ENCODE data around the gene CD48.

Gene CD48

DNA sequence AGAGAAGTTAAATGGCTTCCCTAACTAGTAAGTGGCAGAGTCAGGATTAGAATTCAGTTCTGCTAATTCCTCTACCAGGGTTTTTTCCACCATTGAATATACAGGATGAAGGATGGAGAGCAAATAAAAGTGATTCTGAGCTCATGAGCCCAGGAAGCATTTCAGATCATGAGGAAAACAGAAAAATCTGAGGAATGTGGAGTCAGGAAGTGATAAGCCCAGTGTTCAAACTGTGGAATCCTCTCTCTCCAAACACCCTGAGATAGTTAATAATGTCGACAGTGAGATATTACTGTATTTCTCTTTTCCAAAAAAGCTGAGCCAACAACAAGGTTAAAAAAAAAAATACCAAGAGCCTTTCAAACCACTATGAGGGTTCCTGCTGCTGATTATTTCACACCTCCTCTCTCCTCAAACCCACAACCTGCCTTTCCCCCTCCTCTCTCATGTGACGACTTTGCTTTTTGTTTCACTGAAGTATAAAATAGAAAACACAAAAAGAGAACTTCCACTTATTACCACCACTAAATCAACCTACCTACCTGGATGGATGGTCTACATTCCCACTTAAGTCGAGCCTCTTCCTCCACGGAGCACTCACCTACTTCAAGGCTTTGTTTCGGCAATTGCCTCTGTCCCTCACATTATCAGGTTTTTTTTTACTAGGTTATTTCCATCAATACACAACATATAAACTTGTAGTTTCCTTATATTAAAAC is 73.6 kb downstream of the CD48 start:
- Mint-ChIP-seq H3K27me3 (no peaks in the 10 kb centered on the region), H3K4me1 (peaks cover 86% of the 10 kb centered on the region), H3K27ac (ENCODE audit: low read depth) (peak overlapping the region; percentile 87), H3K4me3 (peak overlapping the region; percentile 67), H3K9me3 (no peaks in the 10 kb centered on the region), H3K36me3 (ENCODE audit: insufficient read depth) (peaks cover 22% of the 10 kb centered on the region)
- DNase-seq (ENCODE audit: low spot score in 2 of 2) (peak in 1 of 2 donors; percentile 63), ATAC-seq (replicated peaks; ENCODE audit: extremely low read depth, poor library complexity, severe bottlenecking) (peak; percentile 90)

- peaks cover 23% of the 10 kb centered on the region for H3K36me3 Mint-ChIP-seq (ENCODE audit: insufficient read depth)
These were observed 74.6 kb downstream of the CD48 start for GRCh38 chr1:160637065-160637464.

DNA sequence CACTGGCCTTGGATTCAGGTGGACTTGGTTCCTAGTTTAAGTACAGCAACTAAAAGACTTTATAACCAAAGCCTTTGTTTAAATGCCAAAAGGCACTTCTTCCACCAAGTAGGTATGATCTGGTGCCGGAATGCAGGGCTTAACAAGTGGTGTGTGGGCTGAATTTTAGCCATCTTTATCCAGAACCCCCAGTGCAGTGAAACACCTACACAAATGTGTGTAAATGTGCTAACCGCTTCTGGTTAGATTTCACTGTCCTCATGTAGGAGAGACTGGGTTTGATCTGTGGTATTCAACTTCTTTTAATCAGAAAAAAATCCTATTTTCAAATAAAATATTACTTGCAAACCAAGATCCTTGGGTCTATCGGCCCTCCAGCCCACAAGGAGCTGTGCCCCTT is 75.1 kb downstream of the CD48 start:
- Mint-ChIP-seq H3K27ac (ENCODE audit: low read depth) (no peak overlapping the region), H3K4me3 (no peak overlapping the region)
- DNase-seq (ENCODE audit: low spot score in 2 of 2), result no peak

More at GRCh38 chr1:160637065-160637464, 74.6 kb downstream of the CD48 start:
- Mint-ChIP-seq H3K4me1 (peaks cover 87% of the 10 kb centered on the region), H3K9me3 (no peaks in the 10 kb centered on the region), H3K4me3 (peak overlapping the region; percentile 67), H3K27ac (ENCODE audit: low read depth) (peak overlapping the region; percentile 87), H3K27me3 (no peaks in the 10 kb centered on the region)
- no peak for ATAC-seq (replicated peaks; ENCODE audit: extremely low read depth, poor library complexity, severe bottlenecking)
- no peak for DNase-seq (ENCODE audit: low spot score in 2 of 2)

DNA sequence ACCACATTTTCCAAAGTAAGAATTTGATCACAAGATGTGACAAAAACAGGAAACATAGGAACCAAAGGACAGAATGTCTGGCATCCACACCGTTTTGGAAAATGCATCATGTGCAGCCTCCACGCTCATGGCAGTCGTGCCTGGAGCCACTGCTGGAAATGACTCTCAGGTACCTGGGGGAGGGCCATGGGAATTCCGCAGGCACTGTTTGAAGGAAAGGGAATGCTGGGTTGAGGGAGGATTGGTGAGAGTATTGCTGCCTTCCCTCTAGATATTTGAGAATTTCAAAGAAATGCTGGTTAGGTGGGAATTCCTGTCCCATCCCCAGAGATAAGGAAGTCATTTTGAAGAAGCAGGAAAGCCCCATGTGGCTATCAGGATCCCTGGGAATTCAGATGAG is 75.5 kb downstream of the CD48 start:
- peaks cover 24% of the 10 kb centered on the region for H3K36me3 Mint-ChIP-seq (ENCODE audit: insufficient read depth)
- H3K27ac Mint-ChIP-seq (ENCODE audit: low read depth), result no peak overlapping the region

More for the DNA sequence above, 75.1 kb downstream of the CD48 start:
- Mint-ChIP-seq H3K27me3 (no peaks in the 10 kb centered on the region), H3K4me1 (peaks cover 88% of the 10 kb centered on the region), H3K9me3 (no peaks in the 10 kb centered on the region), H3K36me3 (ENCODE audit: insufficient read depth) (peaks cover 24% of the 10 kb centered on the region)
- ATAC-seq (replicated peaks; ENCODE audit: extremely low read depth, poor library complexity, severe bottlenecking), result no peak

DNA sequence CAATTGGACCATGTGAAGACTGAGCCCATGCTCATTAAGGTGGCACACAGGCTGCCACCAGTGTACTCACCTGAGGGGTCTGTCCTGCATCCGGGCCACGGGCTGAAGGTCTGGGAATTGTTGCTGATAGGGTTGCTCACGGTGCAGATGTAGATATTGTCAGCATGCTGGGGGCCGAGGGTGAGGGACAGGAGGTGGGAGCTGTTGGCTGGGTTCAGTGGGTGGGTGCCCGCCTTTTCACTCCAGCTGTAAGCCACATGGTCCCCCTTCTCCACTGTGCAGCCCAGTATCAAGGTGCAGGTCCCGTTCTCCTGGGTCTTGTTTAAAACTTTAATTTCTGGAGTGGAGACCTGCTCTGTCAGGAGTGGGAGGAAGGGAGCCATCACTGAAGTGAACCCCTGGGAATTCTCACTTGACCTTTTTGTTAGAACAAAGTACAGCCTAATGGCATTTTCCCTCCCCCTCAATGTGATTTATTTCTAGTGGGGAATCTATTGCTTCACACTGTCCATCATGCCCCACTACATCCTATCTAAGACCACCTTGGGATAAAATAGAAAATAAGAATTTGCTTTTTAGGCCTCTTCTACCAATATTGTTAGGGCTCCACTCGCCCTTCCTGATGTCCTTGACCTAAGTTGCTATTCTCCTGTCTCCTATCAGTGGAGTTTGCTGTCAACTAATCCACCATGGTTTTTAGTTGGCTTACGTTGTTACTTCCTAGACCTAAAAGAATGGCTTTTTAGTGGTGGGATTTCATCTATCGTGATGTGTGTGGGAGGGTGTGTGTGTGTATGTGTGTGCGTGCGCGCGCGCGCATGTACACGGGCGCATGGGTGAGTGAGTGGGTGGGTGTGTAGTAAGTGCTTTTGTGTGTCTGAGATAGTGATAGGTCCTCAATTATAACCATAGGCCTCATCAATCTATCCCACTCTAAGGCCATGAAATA is 76.8 kb downstream of the CD48 start:
- Mint-ChIP-seq H3K27ac (ENCODE audit: low read depth) (no peak overlapping the region), H3K4me1 (peaks cover 88% of the 10 kb centered on the region), H3K9me3 (no peaks in the 10 kb centered on the region), H3K36me3 (ENCODE audit: insufficient read depth) (peaks cover 21% of the 10 kb centered on the region), H3K27me3 (no peaks in the 10 kb centered on the region), H3K4me3 (peak overlapping the region; percentile 49)
- ATAC-seq (replicated peaks; ENCODE audit: extremely low read depth, poor library complexity, severe bottlenecking), result no peak
- no peak for DNase-seq (ENCODE audit: low spot score in 2 of 2)

More for the DNA sequence above, 75.5 kb downstream of the CD48 start:
- Mint-ChIP-seq H3K4me1 (peaks cover 88% of the 10 kb centered on the region), H3K27me3 (no peaks in the 10 kb centered on the region), H3K4me3 (peak overlapping the region; percentile 37), H3K9me3 (no peaks in the 10 kb centered on the region)
- DNase-seq (ENCODE audit: low spot score in 2 of 2), result no peak
- ATAC-seq (replicated peaks; ENCODE audit: extremely low read depth, poor library complexity, severe bottlenecking), result no peak

DNA sequence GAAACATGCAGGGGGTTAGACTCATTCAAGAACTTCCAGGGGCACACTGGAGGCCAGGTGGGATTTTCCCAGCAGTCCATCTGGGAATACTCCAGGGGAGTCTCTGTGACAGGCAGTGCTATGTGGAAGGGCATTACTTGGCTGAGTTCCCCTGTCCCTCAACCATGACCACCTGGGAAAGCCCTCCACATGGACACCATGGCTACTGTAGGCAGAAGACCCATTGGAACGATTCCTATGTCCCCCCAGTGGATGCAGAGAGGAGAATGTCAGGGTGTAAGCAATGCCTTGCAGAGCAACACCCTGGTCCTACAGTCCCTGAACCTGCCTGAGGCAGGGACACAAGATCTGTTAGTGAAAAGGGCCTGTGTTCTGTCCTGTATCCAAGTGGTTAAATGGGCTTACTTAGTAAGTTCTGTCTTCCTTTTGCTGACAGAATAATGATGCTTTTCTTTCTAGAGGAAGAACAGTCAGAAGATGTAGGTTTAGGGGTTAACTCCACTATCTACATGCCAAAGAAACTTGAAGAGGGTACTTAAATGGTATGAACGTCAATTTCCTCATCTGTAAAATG is 78.2 kb downstream of the CD48 start:
- Mint-ChIP-seq H3K36me3 (ENCODE audit: insufficient read depth) (peaks cover 24% of the 10 kb centered on the region), H3K9me3 (no peaks in the 10 kb centered on the region), H3K27me3 (no peaks in the 10 kb centered on the region), H3K4me3 (peak overlapping the region; percentile 55), H3K4me1 (peaks cover 85% of the 10 kb centered on the region), H3K27ac (ENCODE audit: low read depth) (peak overlapping the region; percentile 73)
- DNase-seq (ENCODE audit: low spot score in 2 of 2) (no peak), ATAC-seq (replicated peaks; ENCODE audit: extremely low read depth, poor library complexity, severe bottlenecking) (no peak)

- peak overlapping the region; percentile 96 for H3K27ac Mint-ChIP-seq (ENCODE audit: low read depth)
- ATAC-seq (replicated peaks; ENCODE audit: extremely low read depth, poor library complexity, severe bottlenecking), result no peak
- peaks cover 84% of the 10 kb centered on the region for H3K4me1 Mint-ChIP-seq
- no peak overlapping the region for H3K4me3 Mint-ChIP-seq
- peaks cover 18% of the 10 kb centered on the region for H3K36me3 Mint-ChIP-seq (ENCODE audit: insufficient read depth)
- H3K9me3 Mint-ChIP-seq, result no peaks in the 10 kb centered on the region
- DNase-seq (ENCODE audit: low spot score in 2 of 2), result no peak
- H3K27me3 Mint-ChIP-seq, result no peaks in the 10 kb centered on the region
These were observed 79.5 kb downstream of the CD48 start for GRCh38 chr1:160631983-160632625.

- H3K9me3 Mint-ChIP-seq, result peaks cover 5% of the 10 kb centered on the region
- peaks cover 18% of the 10 kb centered on the region for H3K36me3 Mint-ChIP-seq (ENCODE audit: insufficient read depth)
- no peaks in the 10 kb centered on the region for H3K27me3 Mint-ChIP-seq
- peaks cover 88% of the 10 kb centered on the region for H3K4me1 Mint-ChIP-seq
- H3K27ac Mint-ChIP-seq (ENCODE audit: low read depth), result peak overlapping the region; percentile 96
- DNase-seq (ENCODE audit: low spot score in 2 of 2) (no peak), ATAC-seq (replicated peaks; ENCODE audit: extremely low read depth, poor library complexity, severe bottlenecking) (no peak)
- H3K4me3 Mint-ChIP-seq, result peak overlapping the region; percentile 67
These were observed 80.8 kb downstream of the CD48 start for GRCh38 chr1:160630523-160631451.

- H3K27ac Mint-ChIP-seq (ENCODE audit: low read depth), result peak overlapping the region; percentile 96
- no peaks in the 10 kb centered on the region for H3K27me3 Mint-ChIP-seq
- peaks cover 95% of the 10 kb centered on the region for H3K4me1 Mint-ChIP-seq
- peaks cover 5% of the 10 kb centered on the region for H3K9me3 Mint-ChIP-seq
- peaks cover 10% of the 10 kb centered on the region for H3K36me3 Mint-ChIP-seq (ENCODE audit: insufficient read depth)
- H3K4me3 Mint-ChIP-seq, result peak overlapping the region; percentile 67
- DNase-seq (ENCODE audit: low spot score in 2 of 2) (peak in 1 of 2 donors; percentile 65), ATAC-seq (replicated peaks; ENCODE audit: extremely low read depth, poor library complexity, severe bottlenecking) (peak; percentile 88)
These were observed 82.1 kb downstream of the CD48 start for GRCh38 chr1:160629286-160630210.

GRCh38 chr1:160628799-160629263 is 82.8 kb downstream of the CD48 start:
- H3K36me3 Mint-ChIP-seq (ENCODE audit: insufficient read depth), result peaks cover 11% of the 10 kb centered on the region
- H3K4me3 Mint-ChIP-seq, result peak overlapping the region; percentile 67

More at GRCh38 chr1:160628799-160629263, 82.8 kb downstream of the CD48 start:
- DNase-seq (ENCODE audit: low spot score in 2 of 2) (no peak), ATAC-seq (replicated peaks; ENCODE audit: extremely low read depth, poor library complexity, severe bottlenecking) (peak; percentile 27)
- peaks cover 95% of the 10 kb centered on the region for H3K4me1 Mint-ChIP-seq
- H3K27ac Mint-ChIP-seq (ENCODE audit: low read depth), result peak overlapping the region; percentile 96
- peaks cover 5% of the 10 kb centered on the region for H3K9me3 Mint-ChIP-seq
- H3K27me3 Mint-ChIP-seq, result no peaks in the 10 kb centered on the region
